ENCODE measurements around the gene SIRT6.
"Not testable (repeated sequence)": the region's sequence is repeated elsewhere in the genome, so short reads cannot be mapped to it uniquely, and the experiment has no call there.

Gene SIRT6
- total RNA-seq: 14.5 to 19.5 reads per million in 2 experiments

DNA sequence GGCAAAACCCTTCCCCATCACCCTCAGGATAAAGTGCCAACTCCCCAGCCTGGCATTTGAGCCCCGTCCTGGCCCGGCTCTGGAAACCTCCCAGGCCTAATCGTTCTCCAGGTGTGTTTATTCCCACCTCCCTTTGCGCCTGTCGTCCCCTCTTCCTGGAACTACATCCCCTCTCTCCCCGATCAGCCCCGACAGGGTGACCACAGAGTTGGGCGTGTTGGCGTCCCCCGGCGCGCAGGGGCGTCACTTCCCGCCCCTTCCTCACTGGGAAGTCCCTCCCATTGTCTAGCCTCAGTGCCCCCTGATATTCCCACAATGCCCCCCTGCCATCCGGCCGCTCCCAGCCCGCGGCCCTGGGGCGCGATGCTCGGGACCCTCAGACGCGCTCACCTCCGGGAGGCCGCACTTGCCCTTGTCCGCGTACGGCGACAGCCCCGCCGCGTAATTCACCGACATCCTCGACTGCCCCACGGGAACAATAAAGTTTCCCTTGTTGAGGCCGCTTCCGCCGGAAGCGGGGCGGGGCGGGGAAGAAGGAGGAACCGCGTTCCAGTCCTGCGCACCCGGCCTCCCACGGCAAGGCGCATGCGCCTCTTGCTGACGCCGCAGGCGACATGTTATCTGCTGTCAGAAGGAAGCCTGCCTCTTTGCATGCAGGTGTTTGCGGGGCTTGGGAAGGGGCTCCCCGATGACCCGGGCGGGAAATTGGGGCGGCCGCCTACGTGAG lies at the start of gene SIRT6, which contains the start of gene ANKRD24:
Gene SIRT6, minus strand, starts transcription at position 480 of the 727 bp plus-strand sequence. Its CDS starts 24 bp downstream, at position 456.
Gene ANKRD24, plus strand, starts transcription at position 606 of the 727 bp plus-strand sequence. CDS start 3,737 bp downstream, outside the sequence.
- peak; percentile 94 for DNase-seq (ENCODE audit: low read depth)

DNA sequence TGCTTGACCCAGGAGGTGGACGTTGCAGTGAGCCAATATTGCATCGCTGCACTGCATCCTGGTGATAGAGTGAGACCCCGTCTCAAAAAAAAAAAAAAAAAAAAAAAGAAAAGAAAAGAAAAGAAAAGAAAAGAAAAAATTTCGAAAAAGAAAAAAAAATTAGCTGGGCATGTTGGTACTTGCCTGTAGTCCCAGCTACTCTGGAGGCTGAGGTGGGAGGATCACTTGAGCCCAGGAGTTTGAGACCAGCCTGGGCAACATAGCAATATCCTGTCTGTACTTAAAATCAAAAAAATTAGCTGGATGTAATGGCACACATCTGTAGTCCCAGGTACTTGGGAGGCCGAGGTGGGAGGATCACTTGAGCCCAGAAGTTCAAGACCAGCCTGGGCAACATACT lies 49.8 kb upstream of the SIRT6 start:
- not testable (repeated sequence) for DNase-seq (ENCODE audit: low read depth)

DNA sequence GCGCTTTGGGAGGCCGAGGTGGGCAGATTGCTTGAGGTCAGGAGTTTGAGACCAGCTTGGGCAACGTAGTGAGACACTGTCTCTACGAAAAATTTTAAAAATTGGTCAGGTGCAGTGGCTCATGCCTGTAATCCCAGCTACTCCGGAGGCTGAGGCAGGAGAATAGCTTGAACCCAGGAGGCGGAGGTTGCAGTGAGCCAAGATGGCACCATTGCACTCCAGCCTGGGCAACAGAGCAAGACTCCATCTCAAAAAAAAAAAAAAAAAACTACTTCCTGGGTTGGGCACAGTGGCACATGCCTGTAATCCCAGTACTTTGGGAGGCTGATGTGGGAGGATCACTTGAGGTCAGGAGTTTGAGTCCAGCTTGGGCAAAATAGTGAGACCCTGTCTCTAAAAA lies 49.2 kb upstream of the SIRT6 start:
- DNase-seq (ENCODE audit: low read depth): not testable (repeated sequence)

DNA sequence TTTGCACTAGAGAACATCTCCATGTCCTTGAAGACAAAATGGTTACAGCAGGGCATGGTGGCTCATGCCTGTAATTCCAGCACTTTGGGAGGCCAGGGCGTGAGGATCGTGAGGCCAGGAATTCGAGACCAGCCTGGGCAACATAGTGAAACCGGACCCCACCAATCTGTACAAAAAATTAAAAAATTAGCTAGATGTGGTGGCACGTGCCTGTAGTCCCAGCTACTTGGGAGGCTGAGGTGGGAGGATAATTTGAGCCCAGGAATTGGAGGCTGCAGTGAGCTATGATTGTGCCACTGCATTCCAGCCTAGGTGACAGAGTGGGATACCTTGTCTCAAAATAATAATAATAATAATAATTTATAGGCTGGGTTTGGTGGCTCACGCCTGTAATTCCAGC lies 47.9 kb upstream of the SIRT6 start:
- DNase-seq (ENCODE audit: low read depth): not testable (repeated sequence)

DNA sequence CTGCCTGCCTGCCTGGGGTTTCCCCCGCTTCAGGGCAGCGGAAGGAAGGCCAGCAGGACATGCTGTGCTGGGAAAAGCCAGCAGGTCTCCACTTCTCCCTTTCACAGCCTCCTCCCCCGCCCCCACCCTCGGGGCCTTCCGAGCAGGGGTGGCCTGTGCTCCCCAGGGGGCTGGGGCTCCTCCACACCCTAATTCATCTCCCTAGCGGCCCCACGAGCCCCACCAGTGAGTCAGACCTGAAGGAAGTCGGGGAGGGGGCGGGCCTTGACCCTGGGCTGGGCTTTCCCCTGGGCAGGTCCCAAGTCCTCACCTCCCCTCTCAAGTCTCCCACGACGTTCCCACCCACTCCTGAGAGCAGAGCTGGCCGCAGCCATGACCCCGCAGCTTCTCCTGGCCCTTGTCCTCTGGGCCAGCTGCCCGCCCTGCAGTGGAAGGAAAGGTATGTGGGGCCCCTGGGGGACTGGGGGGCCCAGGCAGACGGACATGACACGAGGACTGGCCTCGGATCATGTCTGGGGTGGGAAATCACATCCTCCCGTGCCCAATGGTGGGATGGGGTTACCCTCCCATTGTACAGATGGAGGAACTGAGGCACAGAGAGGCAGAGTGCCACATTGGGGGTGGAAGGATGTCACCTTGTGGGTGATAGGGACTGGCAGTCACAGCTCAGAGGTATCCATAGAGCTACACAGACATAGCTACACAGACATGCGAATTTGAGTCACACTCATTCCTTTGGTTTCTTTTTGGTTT lies 47.0 kb upstream of the SIRT6 start, which contains the start of gene EBI3:
Gene EBI3, plus strand, starts transcription at position 345 of the 753 bp plus-strand sequence. Its CDS starts 28 bp downstream, at position 373.
- no peak for DNase-seq (ENCODE audit: low read depth)

DNA sequence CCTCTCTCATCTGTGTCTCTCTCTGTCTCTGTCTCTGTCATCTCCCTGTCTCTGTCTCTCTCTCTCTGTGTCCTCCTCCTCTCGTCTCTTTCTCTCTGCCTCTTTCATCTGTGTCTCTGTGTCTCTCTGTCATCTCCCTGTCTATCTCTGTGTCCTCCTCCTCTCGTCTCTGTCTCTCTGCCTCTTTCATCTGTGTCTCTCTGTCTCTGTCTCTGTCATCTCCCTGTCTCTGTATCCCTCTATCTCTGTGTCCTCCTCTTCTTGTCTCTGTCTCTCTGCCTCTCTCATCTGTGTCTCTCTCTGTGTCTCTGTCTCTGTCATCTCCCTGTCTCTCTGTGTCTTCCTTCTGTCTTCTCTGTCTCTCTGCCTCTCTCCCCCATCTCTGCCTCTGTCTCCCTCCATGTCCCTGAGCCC lies 46.4 kb upstream of the SIRT6 start:
- no peak for DNase-seq (ENCODE audit: low read depth)

DNA sequence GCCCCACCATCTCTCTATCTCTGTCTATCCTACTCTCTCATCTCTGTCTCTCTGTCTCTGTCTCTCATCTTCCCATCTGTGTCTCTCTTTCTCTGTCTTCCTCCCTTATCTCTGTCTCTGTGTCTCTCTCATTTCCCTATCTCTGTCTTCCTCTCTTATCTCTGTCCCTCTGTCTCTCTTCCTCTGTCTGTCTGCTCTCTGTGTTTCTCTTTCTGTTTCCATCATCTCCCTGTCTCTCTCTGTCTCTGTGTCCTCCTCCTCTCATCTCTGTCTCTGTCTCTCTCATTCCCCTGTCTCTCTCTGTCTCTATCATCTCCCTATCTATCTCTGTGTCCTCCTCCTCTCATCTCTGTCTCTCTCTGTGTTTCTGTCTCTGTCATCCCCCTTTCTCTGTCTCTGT lies 45.4 kb upstream of the SIRT6 start:
- DNase-seq (ENCODE audit: low read depth): no peak

DNA sequence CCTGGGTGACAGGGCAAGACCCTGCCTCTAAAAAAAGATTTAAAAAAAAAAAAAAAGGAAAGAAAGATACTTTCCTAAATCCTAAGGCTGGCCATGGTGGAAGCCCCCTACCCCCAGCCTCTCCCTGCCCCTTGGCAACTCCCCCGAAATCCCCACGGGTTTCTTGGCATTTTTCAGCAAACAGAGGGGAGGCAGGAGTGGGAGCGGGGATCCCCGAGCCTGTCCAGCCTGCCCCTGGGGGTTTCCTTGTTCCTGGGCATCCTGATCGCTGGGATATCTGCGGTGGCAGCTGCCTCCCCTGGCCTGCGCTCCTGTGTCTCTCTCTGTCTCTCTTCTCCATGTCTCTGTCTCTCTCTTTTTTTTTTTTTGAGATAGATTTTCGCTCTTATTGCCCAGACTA lies 43.5 kb upstream of the SIRT6 start:
- no peak for DNase-seq (ENCODE audit: low read depth)

DNA sequence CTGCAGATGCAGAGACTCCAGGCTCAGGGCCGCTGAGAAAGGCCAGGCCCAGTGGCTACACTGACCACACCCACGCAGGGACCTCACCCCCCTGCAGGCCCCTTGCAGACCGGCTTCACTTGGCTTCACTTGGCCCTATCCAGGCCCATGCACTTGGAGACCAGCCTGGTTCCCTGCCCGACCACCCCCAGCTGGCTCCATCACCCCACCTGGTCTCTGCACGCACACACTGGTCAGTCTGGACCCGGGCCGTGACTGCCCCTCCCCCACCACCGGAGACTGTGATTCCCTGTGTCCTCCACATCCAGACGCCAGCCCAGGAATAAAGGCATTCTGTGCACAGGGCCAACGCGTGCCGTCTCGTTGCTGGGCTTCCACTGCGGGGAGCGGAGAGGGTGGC lies 42.1 kb upstream of the SIRT6 start:
- DNase-seq (ENCODE audit: low read depth): no peak

DNA sequence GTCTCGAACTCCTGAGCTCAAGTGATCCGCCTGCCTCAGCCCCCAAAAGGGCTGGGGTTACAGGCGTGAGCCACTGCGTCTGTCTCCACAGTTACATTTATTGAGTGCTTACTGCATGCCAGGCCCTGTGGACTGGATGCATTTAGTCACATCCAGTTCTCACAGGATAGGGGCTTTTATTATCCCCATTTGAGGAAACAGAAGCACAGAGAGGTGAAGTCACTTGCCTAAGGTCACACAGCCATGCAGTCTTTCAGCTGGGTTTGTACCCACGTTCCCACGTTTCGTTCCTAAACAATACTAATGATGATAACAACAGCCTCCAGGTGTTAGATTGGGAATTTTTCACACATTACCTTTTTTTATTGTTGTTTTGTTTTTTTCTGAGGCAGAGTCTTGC lies 37.8 kb upstream of the SIRT6 start:
- DNase-seq (ENCODE audit: low read depth): no peak

DNA sequence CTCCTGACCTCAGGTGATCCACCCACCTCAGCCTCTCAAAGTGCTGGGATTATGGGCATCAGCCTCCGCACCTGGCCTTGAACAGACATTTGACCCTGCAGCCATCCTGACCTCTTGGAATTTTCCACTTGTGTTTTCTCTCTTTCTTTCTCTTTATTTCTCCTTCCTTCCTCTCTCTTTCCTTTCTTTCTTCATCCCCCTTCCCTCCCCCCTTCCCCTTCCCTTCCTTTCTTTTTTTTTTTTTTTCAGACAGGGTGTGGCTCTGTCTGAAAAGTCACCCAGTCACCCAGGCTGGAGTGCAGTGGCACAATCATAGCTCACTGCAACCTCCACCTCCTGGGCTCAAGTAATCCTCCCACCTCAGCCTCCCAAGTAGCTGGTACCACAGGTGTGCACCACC lies 36.2 kb upstream of the SIRT6 start:
- not testable (repeated sequence) for DNase-seq (ENCODE audit: low read depth)

DNA sequence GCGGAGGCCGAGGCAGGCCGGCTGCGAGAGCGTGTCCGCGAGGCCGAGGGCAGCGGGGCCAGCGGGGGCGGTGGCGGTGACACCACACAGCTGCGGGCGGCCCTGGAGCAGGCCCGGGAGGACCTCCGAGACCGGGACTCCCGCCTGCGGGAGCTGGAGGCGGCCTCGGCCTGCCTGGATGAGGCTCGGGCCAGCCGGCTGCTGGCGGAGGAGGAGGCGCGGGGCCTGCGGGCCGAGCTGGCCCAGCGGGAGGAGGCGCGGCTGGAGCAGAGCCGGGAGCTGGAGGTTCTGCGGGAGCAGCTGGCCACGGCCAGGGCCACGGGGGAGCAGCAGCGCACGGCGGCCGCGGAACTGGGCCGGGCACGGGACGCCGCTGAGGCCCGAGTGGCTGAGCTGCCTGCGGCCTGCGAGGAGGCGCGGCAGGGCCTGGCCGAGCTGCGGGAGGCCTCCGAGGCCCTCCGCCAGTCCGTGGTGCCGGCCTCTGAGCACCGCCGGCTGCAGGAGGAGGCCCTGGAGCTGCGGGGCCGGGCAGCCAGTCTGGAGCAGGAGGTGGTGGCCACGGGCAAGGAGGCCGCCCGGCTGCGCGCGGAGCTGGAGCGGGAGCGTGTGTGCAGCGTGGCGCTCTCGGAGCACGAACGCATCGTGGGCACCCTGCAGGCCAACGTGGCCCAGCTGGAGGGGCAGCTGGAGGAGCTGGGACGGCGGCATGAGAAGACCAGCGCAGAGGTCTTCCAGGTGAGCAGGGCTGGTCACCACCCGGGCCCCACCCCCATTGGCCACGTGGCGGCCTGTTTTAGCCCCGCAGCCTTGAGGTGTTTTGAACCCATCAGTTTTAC lies 35.3 kb upstream of the SIRT6 start:
- DNase-seq (ENCODE audit: low read depth): no peak

DNA sequence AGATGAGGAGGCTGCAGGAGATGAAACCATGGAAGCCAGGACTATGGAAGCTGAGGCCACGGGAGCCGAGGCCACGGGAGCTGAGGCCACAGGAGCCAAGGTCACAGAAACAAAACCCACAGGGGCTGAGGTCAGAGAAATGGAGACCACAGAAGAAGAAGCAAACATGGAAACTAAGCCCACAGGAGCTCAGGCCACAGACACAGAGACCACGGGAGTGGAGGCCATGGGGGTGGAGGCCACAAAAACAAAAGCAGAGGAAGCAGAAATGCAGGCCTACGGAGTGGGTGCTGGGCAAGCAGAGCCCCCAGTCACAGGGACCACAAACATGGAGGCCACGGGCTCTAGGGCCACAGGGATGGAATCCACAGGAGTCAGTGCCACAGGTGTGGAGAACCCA lies 34.5 kb upstream of the SIRT6 start:
- DNase-seq (ENCODE audit: low read depth): no peak

DNA sequence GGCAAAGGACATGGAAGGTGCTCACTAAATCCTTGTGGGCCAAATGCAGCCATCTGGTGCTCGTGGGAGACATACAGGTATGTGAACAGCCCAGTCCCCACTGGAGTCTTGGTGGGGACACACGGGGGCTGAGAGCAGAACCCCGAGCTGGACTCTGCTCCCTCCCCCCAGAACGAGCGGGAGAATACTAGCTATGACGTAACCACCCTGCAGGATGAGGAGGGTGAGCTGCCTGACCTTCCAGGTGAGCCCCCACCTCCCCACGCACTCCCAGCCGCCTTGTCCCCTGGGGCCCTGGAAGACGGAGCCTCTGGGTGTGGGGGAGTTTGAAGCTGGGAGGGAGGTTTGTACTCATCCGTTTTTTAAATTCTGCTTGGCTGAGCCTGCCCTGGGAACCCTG lies 33.4 kb upstream of the SIRT6 start:
- no peak for DNase-seq (ENCODE audit: low read depth)

DNA sequence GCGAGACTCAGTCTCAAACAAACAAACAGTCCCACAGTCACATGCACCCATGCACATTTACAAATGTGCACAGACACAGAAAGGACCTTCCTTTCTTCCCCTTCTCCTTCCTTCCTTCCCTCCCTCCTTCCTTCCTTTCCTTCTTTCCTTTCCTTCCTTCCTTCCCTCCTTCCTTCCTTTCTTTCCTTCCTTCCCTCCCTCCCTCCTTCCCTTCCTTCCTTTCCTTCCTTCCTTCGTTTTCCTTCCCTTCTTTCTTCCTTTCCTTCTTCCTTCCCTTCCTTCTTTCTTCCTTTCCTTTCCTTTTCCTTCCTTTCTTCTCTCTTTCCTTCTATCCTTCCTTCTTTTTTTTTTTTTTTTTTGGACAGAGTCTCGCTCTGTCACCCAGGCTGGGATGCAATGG lies 30.8 kb upstream of the SIRT6 start:
- no peak for DNase-seq (ENCODE audit: low read depth)

DNA sequence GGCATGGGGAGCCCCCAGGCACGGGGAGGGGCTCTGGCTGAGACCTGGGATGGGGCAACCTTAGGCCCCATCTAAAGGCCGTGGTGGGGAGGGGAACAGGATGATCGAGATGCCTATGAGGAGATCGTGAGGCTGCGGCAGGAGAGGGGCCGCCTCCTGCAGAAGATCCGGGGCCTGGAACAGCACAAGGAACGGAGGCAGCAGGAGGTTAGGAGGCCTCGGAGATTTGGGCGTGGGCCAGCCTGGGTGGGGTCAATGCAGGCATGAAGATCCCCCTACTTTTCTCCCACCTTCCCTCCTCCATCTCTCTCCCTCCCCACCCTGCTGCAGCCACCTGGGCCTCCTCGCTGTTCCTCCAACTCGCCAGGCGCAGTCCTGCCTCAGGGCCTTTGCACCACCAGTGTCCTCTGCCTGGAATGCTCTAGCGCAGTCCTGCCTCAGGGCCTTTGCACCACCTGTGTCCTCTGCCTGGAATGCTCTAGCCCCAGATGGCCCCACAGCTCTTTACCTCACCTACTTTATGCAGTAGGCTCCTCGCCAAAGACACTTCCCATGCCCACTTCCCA lies 27.9 kb upstream of the SIRT6 start:
- DNase-seq (ENCODE audit: low read depth): no peak

DNA sequence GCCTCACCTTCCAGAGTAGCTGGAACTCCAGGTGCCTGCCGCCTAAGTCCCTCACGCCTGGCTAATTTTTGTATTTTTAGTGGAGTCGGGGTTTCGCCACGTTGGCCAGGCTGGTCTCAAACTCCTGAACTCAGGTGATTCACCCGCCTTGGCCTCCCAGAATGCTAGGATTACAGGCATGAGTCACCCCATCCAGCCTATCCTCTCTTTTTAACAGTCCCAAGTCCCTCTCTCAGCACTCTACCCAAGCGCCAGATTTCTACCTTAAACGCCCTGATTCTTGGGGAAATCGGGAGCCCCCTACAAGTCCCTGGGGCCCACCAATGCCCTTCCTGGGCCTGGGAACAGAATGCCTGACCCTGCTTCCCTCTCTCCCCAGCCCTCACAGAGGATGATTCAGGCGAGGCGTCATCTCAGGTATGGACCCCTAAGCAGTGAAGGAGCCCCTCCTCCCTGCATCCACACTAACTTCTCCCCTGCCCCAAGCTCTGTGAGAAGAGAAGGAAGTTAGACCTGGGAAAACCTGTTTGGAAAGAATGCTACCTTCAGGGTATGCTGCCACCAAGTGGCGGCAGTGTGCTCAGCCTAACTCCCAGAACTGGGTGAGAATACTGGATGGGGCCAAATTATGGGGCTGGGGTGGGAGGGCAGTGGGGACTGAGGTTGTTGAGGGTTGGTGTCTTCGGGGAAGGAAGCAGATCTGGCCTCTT lies 26.2 kb upstream of the SIRT6 start:
- DNase-seq (ENCODE audit: low read depth): no peak

DNA sequence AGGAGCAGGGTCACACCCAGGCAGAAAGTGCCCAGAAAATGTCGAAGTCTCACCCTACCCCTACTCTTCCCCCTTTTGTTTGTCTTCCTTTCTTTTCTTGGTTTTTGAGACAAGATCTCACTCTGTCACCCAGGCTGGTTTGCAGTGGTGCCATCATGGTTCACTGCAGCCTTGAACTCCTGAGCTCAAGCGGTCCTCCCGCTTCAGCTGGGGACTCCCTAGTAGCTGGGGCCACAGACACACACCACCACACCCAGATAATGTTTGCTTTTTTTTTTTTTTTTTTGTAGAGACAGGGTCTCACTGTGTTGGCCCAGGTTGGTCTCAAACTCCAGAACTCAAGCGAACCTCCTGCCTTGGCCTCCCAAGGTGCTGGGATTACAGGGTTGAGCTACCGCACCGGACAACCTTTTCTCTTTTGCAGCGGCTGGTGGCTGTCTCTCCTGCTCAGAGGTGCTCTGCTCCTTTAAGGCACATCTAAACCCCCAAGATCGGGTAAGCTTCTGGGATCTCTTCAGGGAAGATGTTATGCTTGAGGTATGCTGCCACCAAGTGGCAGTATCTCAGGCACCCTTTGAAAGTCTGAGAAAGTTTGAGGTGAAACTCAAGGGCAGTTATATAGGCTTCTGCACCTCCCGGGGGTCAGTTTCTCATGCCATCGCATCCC lies 24.6 kb upstream of the SIRT6 start:
- no peak for DNase-seq (ENCODE audit: low read depth)

DNA sequence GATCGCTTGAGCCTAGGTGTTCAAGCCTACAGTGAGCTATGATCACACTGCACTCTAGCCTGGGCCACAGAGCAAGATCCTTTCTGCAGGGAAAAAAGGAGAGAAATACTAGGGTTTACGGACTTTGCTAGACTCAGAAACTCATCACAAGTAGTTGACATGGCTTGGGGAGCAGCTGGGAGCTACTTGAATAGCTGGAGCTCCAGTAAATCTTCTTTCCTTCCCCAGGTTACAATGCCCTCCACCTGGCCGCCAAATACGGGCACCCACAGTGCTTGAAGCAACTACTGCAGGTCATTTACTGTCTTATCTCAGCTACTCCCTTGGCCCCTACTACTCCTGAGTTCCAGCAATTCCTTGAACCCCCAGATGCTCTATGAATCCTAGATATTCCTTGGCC lies 19.4 kb upstream of the SIRT6 start:
- DNase-seq (ENCODE audit: low read depth): no peak

DNA sequence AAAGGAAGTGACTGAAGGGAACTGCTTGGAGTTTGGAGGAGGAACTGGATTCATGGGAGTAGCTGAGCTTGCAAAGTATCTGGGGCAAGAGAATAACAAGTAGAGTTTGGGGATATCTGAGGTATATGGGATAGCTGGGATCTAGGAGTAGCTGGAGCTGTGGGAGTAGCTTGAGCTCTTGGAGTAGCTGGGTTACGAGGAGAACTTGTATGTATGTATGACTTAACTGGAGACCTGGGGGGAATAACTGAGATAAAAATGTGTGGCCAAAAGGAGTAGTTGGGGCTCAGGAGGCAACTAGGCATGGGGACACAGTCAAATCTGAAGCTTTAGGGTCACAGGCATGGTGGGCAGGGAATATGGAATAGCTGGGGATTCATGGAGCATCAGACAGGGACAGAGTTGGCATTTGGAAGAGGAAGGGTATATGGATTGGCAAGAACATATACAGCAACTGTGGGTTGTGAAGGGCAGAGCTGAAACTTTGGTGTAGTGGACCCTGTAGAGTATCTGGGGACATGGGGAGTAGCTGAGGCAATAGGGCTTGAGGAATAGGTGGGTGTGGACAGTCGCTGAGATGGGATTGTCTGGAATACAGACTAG lies 18.7 kb upstream of the SIRT6 start:
- DNase-seq (ENCODE audit: low read depth): no peak
